Dermis microvascular lymphatic vessel endothelial cell (primary cell): ENCODE results near the gene LEPROT. TPM values are rescaled to one million over a fixed set of nuclear protein-coding genes. Genes with fewer than 3 reads are reported as not detected.

Experiments used
- DNase-seq, 2 donors: peaks; one replicate each; pipeline versions ENCODE4 v3.0.0 to v3.0.0-alpha.2; 2010; ENCODE audit warnings: low read depth in 2 of 2
- total RNA-seq: library from RNA; depleted of rRNA; stranded (reverse); fragments of >200 nt; gene quantifications from 2 replicates; pipeline ENCODE4 v1.2.1, GENCODE V29; 2014

The LEPROT gene
- total RNA-seq, 1 donor from 2014 or later, result 46.2 TPM

DNA sequence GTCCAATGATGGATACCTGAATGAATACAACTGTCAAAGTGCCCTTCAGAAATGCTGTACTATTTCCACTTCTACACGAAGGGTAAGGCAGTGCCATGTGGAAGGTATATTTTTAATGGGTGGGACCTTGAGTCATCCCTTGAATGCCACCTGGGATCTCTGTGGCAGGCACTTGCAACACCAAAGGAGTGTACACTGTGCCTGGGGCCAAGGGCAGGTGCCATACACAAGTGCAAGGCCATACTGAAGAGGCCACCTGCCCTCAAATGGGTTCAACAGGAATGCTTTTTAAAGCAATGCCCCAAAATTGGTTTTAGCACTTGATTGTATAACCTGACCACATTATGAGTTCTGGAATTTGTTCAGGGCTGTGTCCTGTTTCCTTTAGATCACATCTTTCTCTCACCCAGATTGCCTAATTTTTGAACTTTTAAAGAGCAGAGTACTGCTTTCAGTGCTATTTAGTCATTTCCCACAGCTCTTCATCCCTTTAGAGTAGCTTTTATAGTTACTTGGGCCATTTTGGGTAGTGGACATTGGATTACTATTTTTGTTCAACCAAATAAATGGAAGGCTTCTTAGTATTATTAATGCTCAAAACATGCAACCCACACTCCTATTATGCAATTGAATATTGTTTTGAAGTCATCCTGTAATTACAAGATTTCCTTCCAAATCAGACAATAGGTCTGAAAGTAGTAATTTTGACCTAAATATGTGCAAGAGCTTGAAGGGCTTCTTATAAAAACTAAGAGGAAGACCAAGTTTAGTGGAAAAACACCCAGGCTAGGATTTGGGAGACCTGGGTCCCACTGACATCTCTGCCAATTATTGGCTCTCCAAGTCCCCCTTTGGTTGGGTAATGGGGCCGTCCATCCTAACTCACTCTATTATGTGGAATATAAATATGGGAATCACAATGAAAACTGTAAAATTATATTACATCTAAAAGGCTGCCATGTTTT lies 57.2 kb downstream of the LEPROT start:
- no peak for DNase-seq

DNA sequence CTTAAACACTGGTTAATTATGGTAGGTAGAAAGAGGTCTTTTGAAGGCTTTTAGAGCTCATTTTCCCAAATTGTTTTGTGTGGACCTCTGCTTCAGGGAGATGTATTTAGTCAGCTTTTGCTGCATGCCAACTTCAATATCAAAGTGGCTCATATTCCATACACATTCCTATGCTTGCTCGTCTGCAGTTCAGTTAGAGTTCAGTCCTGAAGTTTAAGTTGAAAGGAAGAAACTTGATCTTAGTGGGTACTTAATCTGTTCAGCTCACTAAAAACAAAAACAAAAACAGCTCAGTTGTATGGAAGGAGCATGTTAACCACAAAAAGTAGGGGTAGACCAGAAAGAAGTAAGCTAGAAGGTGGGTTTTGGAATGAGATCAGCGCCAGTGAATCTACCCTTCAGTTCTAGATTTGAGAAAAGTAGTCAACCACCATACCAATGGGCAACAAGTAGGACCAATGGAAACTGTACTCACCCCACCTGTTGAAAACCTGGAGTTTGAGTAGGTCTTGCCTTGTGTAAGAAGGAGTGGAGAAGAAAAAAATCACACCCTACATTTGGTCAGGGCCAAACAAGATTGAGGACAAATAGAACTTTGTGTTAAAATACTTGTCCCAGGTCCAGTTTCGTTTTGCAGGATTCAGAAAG lies 58.0 kb downstream of the LEPROT start:
- DNase-seq, result no peak

DNA sequence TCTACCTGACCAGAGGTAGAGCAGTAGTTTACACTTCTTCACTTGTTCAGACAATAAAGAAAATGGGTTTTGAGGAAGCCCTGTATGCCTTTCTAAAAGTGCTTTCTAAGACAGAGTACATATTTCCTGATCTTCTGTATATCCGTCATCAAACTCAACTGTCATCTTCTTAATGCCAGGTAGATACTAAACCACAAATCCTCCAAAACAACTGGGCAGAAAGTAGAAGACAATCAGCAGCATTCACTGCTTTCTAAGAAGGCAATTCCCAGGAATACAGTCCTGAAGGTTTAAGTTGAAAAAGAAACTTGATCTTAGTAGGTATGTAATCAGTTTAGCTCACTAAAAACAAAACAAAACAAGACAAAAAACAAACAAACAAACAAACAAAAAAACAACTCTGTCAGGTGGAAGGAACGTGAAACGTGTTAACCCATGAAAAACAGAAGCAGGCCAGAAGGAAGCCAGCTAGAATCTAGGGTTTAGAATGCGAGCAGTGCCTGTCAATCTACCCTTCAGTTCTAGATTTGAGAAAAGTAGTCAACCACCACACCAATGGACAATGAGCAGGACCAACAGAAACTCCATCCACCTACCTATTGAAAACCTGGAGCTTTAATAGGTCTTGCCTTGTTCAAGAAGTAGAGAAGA lies 59.2 kb downstream of the LEPROT start:
- DNase-seq, result no peak

- DNase-seq, result no peak
These were observed 60.4 kb downstream of the LEPROT start for GRCh38 chr1:65480684-65481405.

- no peak for DNase-seq
These were observed 63.7 kb downstream of the LEPROT start for GRCh38 chr1:65483993-65484754.

Other genes starting within 250 kb of the LEPROT start
- gene DNAJC6, start 111.1 kb upstream of the LEPROT start, total RNA-seq, result 3.6 and 5.8 TPM in 2 replicates
- 25.4 and 40.5 TPM in 2 replicates for gene LEPR, start within 50 bp of the LEPROT start, total RNA-seq